Measurements from ENCODE around the gene PKP1.

DNA sequence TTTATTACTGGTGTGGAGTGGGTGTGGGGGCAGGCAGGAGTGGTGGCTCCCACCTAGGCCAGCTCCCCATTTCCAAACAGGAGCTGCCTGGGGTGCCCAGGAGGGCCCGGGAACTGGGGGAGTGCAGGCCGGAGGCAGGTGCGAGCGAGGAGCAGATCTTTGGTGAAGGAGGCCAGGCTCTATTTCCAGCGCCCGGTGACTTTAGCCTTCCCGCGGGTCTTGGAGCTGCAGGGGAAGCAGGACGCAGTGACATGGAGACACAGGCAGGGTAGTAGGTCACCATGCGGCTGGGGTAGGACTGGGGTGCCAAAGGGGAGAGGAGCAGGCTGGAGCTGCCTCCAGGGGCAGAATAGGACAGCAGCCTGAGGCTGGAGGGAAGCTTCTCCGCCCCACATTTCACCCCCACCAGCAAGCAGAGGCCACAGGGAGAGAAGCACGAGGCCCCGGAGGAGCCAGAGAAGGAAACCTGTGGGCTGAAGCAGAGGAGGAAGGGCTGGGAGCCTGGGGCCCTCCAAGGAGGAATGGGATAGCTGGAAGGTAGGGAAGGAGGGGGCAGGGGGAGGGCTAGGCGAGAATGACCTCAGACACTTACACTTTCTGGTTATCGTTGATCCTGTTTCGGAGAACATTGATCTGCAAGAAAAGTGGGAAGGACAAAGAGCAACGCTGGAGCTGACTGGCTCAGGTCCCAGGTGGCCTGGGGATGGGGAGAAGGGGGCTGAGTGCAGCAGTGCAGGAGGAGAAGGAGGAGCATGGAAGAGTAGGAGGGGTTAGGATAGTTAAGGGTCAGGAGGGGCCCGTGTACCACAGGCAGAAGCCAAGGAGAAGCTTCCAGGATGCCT, 75.9 kb downstream of the PKP1 start:
- TF ChIP-seq JUNB (IDR thresholded peaks at IDR 0.05) (no peak), YY1 (IDR thresholded peaks at IDR 0.05; ENCODE audit: low read depth, low read length) (no peak), CREM (IDR thresholded peaks at IDR 0.05; ENCODE audit: low read depth) (no peak), BRCA1 (IDR thresholded peaks at IDR 0.05; ENCODE audit: low read depth, low read length) (no peak), CHD2 (IDR thresholded peaks at IDR 0.05; ENCODE audit: borderline replicate concordance, low read depth, low read length) (no peak), POLR2A (IDR thresholded peaks at IDR 0.05; ENCODE audit: low read depth, low read length) (no peak), BHLHE40 (IDR thresholded peaks at IDR 0.05; ENCODE audit: borderline replicate concordance in 1 of 2, low read depth in 2 of 2, low read length in 1 of 2) (no peak)
- TF ChIP-seq, protein P1, sequence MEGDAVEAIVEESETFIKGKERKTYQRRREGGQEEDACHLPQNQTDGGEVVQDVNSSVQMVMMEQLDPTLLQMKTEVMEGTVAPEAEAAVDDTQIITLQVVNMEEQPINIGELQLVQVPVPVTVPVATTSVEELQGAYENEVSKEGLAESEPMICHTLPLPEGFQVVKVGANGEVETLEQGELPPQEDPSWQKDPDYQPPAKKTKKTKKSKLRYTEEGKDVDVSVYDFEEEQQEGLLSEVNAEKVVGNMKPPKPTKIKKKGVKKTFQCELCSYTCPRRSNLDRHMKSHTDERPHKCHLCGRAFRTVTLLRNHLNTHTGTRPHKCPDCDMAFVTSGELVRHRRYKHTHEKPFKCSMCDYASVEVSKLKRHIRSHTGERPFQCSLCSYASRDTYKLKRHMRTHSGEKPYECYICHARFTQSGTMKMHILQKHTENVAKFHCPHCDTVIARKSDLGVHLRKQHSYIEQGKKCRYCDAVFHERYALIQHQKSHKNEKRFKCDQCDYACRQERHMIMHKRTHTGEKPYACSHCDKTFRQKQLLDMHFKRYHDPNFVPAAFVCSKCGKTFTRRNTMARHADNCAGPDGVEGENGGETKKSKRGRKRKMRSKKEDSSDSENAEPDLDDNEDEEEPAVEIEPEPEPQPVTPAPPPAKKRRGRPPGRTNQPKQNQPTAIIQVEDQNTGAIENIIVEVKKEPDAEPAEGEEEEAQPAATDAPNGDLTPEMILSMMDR (IDR thresholded peaks at IDR 0.05 in 2 of 3, conservative IDR thresholded peaks at IDR 0.05 in 1 of 3; ENCODE audit: control insufficient read depth in 2 of 3, extremely low read depth in 1 of 3, insufficient read depth in 1 of 3, low read depth in 3 of 3, low read length in 3 of 3): no peak
